ENCODE measurements around the gene SF3B6. TPM values are rescaled to one million over a fixed set of nuclear protein-coding genes. Genes with fewer than 3 reads are reported as not detected.

Gene SF3B6
- total and polyA plus RNA-seq, 2 of the 4 experiments (the other 2 are of a cell fraction) = 143 to 191 TPM

DNA sequence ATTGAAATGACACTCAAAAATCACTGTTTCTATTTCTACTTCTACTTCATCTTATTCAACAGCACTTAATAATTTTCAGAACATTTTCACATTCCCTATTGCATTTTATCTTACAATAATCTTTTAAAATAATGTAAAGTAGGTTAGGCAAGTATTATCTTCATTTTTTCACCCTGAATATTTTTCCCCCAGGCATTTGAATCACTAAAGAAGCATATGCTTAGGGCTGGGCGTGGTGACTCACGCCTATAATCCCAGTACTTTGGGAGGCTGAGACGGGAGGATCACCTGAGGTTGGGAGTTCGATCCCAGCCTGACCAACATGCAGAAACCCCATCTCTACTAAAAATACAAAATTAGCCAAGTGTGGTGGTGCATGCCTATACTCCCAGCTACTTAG lies 35.6 kb downstream of the SF3B6 start:
- Histone ChIP-seq H2AK5ac (ENCODE audit: low read depth, low read length) (no peak overlapping the region), H3K27me3 (ENCODE audit: control insufficient read depth, insufficient read depth, low read length) (no peaks in the 10 kb centered on the region), H2AFZ (replicated peaks; ENCODE audit: low read length, poor library complexity) (no peak overlapping the region), H3K4me3 (ENCODE audit: insufficient read depth, low read depth, low read length) (no peak overlapping the region), H3K56ac (ENCODE audit: extremely low read depth, insufficient read depth, low read length) (no peak overlapping the region), H3K27ac (ENCODE audit: insufficient read depth, low read length) (no peak overlapping the region), H3K9me3 (ENCODE audit: control insufficient read depth, insufficient read depth, low read length) (no peaks in the 10 kb centered on the region), H4K5ac (ENCODE audit: low read depth, low read length) (no peak overlapping the region), H3K9me1 (ENCODE audit: insufficient read depth, low read length) (peaks cover 5% of the 10 kb centered on the region; the same call in 1 of the 2 replicates), H3K23ac (ENCODE audit: low read depth, low read length) (no peak overlapping the region), H2BK15ac (ENCODE audit: low read depth, low read length) (no peak overlapping the region), H3K18ac (ENCODE audit: low read depth, low read length) (no peak overlapping the region), H2BK120ac (ENCODE audit: low read depth, low read length) (no peak overlapping the region), H4K91ac (ENCODE audit: insufficient read depth, low read depth, low read length) (no peak overlapping the region), H2AK9ac (replicated peaks; ENCODE audit: low read depth, low read length, poor library complexity) (no peak overlapping the region), H3K4me1 (ENCODE audit: control insufficient read depth, insufficient read depth, low read length) (no peaks in the 10 kb centered on the region), H3K79me1 (ENCODE audit: low read depth in 1 of 2, low read length in 2 of 2) (peaks cover 10 to 28% of the 10 kb centered on the region in 2 experiments; a peak in 3 of 4 replicates), H3K4me2 (ENCODE audit: low read depth, low read length) (no peak overlapping the region), H2BK20ac (ENCODE audit: low read depth, low read length) (no peak overlapping the region), H3K36me3 (ENCODE audit: control insufficient read depth, insufficient read depth, low read length) (peaks cover 11% of the 10 kb centered on the region), H4K20me1 (ENCODE audit: insufficient read depth, low read length) (no peaks in the 10 kb centered on the region), H3K4ac (ENCODE audit: low read depth, low read length) (no peak overlapping the region), H2BK5ac (ENCODE audit: low read depth, low read length, poor library complexity, severe bottlenecking) (no peak overlapping the region), H4K8ac (ENCODE audit: low read depth in 2 of 2, low read length in 2 of 2) (no peak overlapping the region), H3K14ac (replicated peaks; ENCODE audit: low read depth, low read length) (no peak overlapping the region), H3K9ac (ENCODE audit: low read depth, low read length) (no peak overlapping the region)
- no CpG with 5 or more reads among the region's 4 CpGs for WGBS, 2 experiments (ENCODE audit: extremely low coverage in 2 of 2, insufficient read length in 1 of 2)
- TF ChIP-seq CEBPB (IDR thresholded peaks at IDR 0.05; ENCODE audit: low read depth, low read length) (no peak), NFE2L2 (IDR thresholded peaks at IDR 0.05; ENCODE audit: low read depth, low read length) (no peak), RAD21 (IDR thresholded peaks at IDR 0.05; ENCODE audit: low read length) (no peak), FOS (IDR thresholded peaks at IDR 0.05; ENCODE audit: low read depth, low read length) (no peak), SMC3 (IDR thresholded peaks at IDR 0.05; ENCODE audit: low read depth, low read length) (no peak), BHLHE40 (IDR thresholded peaks at IDR 0.05; ENCODE audit: low read depth, low read length) (no peak), RFX5 (IDR thresholded peaks at IDR 0.05; ENCODE audit: low read depth, low read length) (no peak), POLR2A (IDR thresholded peaks at IDR 0.05; ENCODE audit: low read depth, low read length) (no peak), RCOR1 (IDR thresholded peaks at IDR 0.05; ENCODE audit: insufficient replicate concordance, low read length) (no peak), MXI1 (IDR thresholded peaks at IDR 0.05; ENCODE audit: borderline replicate concordance, low read depth, low read length) (no peak), MAFK (IDR thresholded peaks at IDR 0.05; ENCODE audit: low read depth, low read length) (no peak), MAZ (IDR thresholded peaks at IDR 0.05; ENCODE audit: borderline replicate concordance, low read depth, low read length) (no peak)
- TF ChIP-seq, protein P1, sequence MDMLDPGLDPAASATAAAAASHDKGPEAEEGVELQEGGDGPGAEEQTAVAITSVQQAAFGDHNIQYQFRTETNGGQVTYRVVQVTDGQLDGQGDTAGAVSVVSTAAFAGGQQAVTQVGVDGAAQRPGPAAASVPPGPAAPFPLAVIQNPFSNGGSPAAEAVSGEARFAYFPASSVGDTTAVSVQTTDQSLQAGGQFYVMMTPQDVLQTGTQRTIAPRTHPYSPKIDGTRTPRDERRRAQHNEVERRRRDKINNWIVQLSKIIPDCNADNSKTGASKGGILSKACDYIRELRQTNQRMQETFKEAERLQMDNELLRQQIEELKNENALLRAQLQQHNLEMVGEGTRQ (IDR thresholded peaks at IDR 0.05; ENCODE audit: low read depth, low read length) = no peak
- TF ChIP-seq, protein P2, sequence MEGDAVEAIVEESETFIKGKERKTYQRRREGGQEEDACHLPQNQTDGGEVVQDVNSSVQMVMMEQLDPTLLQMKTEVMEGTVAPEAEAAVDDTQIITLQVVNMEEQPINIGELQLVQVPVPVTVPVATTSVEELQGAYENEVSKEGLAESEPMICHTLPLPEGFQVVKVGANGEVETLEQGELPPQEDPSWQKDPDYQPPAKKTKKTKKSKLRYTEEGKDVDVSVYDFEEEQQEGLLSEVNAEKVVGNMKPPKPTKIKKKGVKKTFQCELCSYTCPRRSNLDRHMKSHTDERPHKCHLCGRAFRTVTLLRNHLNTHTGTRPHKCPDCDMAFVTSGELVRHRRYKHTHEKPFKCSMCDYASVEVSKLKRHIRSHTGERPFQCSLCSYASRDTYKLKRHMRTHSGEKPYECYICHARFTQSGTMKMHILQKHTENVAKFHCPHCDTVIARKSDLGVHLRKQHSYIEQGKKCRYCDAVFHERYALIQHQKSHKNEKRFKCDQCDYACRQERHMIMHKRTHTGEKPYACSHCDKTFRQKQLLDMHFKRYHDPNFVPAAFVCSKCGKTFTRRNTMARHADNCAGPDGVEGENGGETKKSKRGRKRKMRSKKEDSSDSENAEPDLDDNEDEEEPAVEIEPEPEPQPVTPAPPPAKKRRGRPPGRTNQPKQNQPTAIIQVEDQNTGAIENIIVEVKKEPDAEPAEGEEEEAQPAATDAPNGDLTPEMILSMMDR (conservative IDR thresholded peaks at IDR 0.05; ENCODE audit: low read depth, low read length) = no peak
- TF ChIP-seq, protein P3, sequence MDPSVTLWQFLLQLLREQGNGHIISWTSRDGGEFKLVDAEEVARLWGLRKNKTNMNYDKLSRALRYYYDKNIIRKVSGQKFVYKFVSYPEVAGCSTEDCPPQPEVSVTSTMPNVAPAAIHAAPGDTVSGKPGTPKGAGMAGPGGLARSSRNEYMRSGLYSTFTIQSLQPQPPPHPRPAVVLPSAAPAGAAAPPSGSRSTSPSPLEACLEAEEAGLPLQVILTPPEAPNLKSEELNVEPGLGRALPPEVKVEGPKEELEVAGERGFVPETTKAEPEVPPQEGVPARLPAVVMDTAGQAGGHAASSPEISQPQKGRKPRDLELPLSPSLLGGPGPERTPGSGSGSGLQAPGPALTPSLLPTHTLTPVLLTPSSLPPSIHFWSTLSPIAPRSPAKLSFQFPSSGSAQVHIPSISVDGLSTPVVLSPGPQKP (IDR thresholded peaks at IDR 0.05; ENCODE audit: borderline replicate concordance, low read depth, low read length) = no peak
- no TSS peak for BruUV-seq (replicated peaks)
- ChIA-PET POLR2A (ENCODE audit: unreplicated experiment) (no interaction called here), CTCF (no interaction called here)
- ATAC-seq (ENCODE audit: low read depth) (no peak), DNase-seq (no peak)
- in situ Hi-C loops (cut with MboI; ENCODE audit: low sequenced_read_pairs) (no loop called here), dilution Hi-C loops (cut with HindIII; ENCODE audit: low sequenced_read_pairs, unreplicated experiment) (no loop called here), intact Hi-C loops (cut with micrococcal nuclease) (loop anchor here (10.0 kb wide), 1 partner anchor 96 kb away; the partner anchor contains the start of gene UBXN2A)
